ENCODE results near the gene GON7.

- peak in 3 of 4 donors; percentile 23 to 66 (median 31) for TF ChIP-seq POLR2A (IDR thresholded peaks at IDR 0.05)
- peak in 5 of 6 experiments; percentile 6 to 42 (median 20) for TF ChIP-seq CTCF (IDR thresholded peaks at IDR 0.05)
These were observed at the start of gene GON7, which contains the start of gene UBR7 for GRCh38 chr14:93206793-93207467.
